ENCODE data around the gene PRX. TPM values are rescaled to one million over a fixed set of nuclear protein-coding genes. Genes with fewer than 3 reads are reported as not detected.
A peak's percentile ranks its signal among the peaks of the same experiment; 100 is the strongest.
"Not testable (repeated sequence)": the region's sequence is repeated elsewhere in the genome, so short reads cannot be mapped to it uniquely, and the experiment has no call there.

The PRX gene, protein sequence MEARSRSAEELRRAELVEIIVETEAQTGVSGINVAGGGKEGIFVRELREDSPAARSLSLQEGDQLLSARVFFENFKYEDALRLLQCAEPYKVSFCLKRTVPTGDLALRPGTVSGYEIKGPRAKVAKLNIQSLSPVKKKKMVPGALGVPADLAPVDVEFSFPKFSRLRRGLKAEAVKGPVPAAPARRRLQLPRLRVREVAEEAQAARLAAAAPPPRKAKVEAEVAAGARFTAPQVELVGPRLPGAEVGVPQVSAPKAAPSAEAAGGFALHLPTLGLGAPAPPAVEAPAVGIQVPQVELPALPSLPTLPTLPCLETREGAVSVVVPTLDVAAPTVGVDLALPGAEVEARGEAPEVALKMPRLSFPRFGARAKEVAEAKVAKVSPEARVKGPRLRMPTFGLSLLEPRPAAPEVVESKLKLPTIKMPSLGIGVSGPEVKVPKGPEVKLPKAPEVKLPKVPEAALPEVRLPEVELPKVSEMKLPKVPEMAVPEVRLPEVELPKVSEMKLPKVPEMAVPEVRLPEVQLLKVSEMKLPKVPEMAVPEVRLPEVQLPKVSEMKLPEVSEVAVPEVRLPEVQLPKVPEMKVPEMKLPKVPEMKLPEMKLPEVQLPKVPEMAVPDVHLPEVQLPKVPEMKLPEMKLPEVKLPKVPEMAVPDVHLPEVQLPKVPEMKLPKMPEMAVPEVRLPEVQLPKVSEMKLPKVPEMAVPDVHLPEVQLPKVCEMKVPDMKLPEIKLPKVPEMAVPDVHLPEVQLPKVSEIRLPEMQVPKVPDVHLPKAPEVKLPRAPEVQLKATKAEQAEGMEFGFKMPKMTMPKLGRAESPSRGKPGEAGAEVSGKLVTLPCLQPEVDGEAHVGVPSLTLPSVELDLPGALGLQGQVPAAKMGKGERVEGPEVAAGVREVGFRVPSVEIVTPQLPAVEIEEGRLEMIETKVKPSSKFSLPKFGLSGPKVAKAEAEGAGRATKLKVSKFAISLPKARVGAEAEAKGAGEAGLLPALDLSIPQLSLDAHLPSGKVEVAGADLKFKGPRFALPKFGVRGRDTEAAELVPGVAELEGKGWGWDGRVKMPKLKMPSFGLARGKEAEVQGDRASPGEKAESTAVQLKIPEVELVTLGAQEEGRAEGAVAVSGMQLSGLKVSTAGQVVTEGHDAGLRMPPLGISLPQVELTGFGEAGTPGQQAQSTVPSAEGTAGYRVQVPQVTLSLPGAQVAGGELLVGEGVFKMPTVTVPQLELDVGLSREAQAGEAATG (N-terminal part only)
- 10 to 100 TPM in 4 of 5 donors, 1 to 10 TPM in 1; 9.7 to 17.2 (median 11.0) TPM for polyA plus RNA-seq (ENCODE audit: insufficient read depth in 1 of 5, insufficient read length in 5 of 5, low replicate concordance in 1 of 5)
- long read RNA-seq, donor 1, full-length matches to known transcripts = 1 of 1 reads
- long read RNA-seq, donor 1, partial matches to known transcripts = 0 of 1 reads
- long read RNA-seq, donor 1, other reads (novel, unspliced or antisense) = 0 of 1 reads
- long read RNA-seq, donor 2 = 0 reads
- long read RNA-seq, donor 3, full-length matches to known transcripts = 1 of 1 reads
- long read RNA-seq, donor 3, partial matches to known transcripts = 0 of 1 reads
- long read RNA-seq, donor 3, other reads (novel, unspliced or antisense) = 0 of 1 reads
- long read RNA-seq, donor 4, full-length matches to known transcripts = 1 of 1 reads
- long read RNA-seq, donor 4, partial matches to known transcripts = 0 of 1 reads
- long read RNA-seq, donor 4, other reads (novel, unspliced or antisense) = 0 of 1 reads
- long read RNA-seq, donor 5, full-length matches to known transcripts = 3 of 3 reads
- long read RNA-seq, donor 5, partial matches to known transcripts = 0 of 3 reads
- long read RNA-seq, donor 5, other reads (novel, unspliced or antisense) = 0 of 3 reads
- long read RNA-seq, donor 6, full-length matches to known transcripts = 2 of 7 reads
- long read RNA-seq, donor 6, partial matches to known transcripts = 5 of 7 reads
- long read RNA-seq, donor 6, other reads (novel, unspliced or antisense) = 0 of 7 reads
- long read RNA-seq, donor 7 = 0 reads
- long read RNA-seq, donor 8, full-length matches to known transcripts = 4 of 4 reads
- long read RNA-seq, donor 8, partial matches to known transcripts = 0 of 4 reads
- long read RNA-seq, donor 8, other reads (novel, unspliced or antisense) = 0 of 4 reads

DNA sequence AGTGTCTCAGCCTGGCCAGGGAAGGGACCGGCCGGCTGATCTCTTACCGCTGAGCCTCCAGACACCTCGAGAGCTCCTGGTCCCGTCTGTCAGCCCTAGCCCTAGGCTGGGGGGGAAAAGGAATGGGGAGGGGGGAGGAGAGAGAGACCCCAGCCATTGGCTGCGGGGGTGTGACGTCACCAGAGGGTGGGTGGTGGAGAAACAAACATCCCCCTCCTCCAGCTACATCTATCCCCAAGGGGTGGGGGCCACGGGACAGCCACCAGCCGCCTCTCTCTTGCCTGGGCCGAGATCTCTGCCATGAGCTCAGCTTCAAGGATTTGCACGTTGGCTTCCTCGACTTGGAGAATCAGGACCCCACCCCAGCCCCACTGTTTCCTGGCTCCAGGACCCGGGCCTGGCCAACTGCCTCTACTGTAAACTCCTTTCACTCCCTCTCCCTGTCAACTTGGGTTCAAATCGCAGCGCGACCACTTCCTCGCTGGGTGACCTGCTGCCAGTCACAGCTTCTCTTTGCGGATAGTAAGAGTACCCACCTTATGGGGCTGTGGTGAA, at the start of gene PRX:
PRX (minus strand) TSS at position 88 of the 555 bp plus-strand sequence. CDS start 5,446 bp downstream, outside the sequence.
- peak in 1 of 2 donors; percentile 35 for DNase-seq

DNA sequence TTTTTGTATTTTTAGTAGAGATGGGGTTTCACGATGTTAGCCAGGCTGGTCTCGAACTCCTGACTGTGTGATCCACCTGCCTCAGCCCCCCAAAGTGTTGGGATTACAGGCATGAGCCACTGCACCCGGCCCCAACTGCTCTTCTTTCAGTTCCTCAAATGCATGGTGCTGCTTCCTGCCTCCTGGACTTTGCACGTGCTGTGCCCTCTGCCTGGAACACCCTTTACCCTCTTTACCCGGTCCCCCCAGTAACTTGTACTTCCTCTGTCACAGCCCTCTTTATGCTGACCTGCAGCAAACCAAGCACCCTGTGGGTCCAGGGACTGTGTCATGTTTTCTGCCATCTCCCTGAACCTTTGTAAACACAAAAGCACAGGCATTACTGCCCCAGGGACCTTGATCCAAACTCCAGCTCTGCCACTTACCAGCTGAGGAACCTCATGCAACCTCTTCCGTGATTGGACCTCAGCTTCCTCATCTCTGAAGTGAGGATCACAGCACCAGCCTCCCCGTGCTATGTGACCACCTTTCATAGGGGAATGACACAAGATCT, 48.6 kb upstream of the PRX start:
- DNase-seq = no peak

DNA sequence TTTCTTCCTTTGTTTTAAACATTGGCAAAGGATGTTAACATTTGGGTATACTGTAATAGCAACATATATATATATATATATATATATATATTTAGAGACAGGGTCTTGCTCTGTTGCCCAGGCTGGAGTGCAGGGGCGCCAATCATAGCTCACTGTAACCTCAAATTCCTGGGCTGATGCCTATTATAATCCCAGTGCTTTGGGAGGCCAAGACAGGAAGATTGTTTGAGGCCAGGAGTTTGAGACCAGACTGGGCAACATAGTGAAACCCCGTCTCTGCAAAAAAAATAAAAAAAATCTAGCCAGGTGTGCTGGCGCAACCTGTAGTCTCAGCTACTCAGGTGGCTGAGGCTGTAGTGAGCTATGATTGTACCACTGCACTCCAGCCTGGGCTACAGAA, 47.0 kb upstream of the PRX start:
- no peak for DNase-seq

DNA sequence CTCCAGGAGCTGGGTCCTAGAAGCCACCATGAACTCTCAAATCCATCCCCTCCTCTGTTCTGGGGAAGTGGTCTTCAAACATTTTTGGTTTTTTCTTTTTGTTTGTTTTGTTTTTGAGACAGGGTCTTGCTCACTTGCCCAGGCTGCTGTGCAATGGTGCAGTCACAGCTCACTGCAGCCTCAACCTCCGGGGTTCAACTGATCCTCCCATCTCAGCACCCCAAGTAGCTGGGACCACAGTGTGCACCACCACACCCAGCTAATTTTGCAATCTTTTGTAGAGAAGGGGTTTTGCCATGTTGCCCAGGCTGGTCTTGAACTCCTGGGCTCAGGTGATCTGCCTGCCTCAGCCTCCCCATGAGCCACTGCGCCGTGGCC, 45.4 kb upstream of the PRX start:
- DNase-seq = no peak

DNA sequence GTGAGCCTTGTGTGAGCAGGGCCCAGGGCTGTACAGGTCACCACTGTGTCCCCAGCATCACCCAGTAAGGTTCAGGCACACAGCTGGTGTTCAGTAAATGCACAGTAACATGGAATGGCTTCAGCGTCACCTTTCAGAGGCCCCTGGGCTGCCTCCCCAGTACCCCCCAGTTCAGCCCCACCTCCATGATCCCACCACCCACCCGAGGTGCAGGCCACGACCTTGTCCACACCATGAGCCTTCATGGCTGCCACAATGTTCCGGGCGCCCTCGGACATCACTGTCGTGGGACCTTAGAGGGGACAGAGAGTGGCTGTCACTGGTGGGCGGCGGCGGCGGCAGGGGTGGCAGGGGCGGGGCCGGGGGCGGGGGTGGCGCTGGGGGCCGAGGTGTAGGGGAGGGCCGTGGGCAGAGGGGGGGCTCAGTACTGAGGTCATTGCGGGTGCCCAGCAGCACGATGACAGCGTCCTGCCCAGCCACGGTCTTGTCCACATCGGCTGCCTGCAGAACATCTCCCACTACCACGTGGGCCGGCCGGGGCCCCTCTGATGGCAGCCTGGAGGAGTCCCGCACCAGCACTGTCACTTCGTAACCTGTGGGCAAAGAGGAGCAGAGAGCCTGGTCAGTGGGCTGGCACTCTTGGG, 44.9 kb upstream of the PRX start:
- no peak for DNase-seq

DNA sequence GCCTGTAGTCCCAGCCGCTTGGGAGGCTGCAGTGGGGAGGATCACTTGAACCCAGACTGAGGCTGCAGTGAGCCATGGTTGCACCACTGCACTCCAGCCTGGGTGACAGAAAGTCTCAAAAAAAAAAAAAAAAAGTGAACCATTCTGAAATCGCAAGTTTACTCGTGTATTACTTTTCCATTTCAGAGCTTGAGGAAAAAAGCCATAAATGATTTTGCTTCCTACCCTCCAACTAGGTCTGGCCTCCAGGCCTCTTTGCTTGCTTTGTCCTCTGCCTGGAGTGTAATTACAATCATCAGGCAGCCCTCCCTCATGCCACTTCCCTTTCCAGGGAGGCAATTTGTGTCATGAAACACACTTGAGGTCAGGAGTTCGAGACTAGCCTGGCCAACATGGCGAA, 43.9 kb upstream of the PRX start:
- no peak for DNase-seq

DNA sequence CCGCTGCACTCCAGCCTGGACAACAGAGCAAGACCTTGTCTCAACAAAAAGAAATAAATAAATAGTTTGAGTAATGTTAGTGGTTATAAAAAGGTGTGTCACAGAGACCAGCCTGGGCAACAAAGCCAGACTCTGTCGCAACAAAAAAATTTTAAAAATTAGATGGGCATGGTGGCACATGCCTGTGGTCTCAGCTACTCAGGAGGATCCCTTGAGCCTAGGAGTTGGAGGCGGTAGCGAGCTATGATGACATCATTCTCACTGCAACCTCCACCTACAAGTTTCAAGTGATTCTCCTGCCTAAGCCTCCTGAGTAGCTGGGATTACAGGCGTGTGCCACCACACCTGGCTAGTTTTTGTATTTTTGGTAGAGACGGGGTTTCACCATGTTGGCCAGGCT, 40.8 kb upstream of the PRX start:
- DNase-seq = not testable (repeated sequence)

DNA sequence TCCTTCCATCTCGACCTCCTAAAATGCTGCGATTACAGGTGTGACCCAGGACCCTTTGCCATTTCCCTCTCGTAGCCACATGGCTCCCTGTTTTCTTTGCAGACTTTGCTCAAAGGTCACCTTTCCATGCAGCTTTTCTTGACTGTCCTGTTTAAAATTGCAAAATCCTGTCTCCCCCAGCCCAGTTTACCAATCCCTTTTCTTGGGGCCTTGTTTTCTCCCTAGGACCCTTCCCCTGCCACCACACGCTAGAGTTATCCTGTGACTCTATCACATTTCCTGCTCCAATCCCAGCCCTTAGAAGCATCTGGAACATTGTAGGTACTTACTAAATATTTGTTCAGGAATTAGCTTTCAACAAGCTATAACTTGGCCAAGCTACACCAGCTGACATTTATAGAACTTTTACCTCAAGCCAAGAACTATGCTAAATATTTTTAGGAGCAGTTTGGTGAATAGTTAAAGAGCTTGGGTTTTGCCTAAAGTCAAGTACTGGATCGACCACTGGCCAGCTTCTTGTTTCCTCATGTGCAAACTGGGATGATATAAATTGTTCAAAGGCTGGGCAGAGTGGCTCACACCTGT, 40.1 kb upstream of the PRX start:
- no peak for DNase-seq

DNA sequence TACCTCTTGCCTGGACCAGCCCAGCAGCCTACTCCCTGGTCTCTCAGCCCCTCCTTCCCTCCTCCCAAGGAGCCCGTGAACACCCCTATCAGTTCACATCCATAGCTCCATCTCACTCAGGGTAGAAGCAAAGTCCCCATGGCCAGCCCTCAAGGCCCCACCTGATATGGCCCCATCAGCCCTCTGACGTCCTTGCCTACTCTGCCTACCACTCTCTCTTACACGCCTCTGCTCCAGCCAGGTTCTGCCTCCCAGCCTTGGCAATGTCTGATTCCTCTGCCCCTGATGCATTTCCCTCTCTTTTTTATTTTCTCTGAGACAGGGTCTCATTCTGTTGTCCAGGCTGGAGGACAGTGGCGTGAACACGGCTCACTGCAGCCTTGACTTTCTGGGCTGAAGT, 38.8 kb upstream of the PRX start:
- DNase-seq = no peak

DNA sequence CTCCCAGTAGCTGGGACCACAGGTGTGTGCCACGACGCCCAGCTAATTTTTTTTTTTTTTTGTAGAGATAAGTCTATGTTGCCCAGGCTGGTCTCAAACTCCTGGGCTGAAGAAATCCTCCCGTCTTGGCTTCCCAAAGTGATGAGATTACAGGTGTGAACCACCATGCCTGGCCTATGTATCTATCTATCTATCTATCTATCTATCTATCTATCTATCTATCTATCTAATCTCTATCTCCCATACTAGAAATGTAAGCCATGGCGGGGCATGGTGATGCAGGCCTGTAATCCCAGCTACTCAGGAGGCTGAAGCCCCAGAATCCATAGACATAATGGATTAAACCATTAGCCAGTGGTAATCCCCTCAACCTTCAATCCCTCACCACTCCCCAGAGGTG, 37.5 kb upstream of the PRX start:
- no peak for DNase-seq

DNA sequence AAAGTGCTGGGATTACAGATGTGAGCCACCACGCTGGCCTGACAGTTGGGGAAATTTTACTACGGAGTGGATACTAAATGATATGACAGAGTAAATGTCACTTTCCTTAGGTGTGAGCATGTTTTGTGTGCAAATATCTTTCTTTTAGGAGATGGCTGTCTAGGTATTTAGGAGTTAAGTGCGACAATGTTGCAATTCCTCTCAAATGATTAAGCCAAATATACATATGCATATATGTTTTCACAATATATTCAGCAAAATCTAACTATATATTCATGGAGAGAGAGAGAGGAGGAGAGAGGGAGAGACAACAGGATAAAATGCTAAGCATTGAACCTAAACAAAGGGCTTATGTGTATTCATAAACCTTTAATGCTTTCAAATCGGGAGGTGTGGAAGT, 36.3 kb upstream of the PRX start:
- DNase-seq = no peak

DNA sequence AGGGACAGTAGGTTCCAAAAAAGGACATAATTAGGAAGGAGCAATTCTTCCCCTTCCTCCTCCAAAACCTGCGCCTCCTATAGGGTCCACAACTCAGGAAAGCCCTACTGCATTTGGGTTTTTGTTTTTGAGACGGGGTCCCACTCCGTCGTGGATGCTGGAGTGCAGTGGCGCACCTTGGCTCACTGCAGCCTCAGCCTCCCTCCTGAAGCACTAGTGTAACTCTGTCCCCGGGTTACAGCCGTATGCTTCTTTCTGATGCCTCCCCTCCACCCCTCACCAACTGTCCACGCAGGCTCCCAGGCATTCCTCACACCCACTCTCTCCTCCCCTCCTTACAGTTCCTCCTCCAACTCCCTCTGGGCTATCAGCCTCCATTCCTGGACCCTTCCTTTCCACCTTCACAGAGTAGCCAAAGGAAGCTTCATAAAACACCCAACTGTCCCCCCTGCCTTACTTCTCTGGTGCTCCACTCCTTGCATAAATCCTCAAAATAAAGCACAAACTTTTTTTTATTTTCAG, 33.1 kb upstream of the PRX start:
- DNase-seq = no peak

DNA sequence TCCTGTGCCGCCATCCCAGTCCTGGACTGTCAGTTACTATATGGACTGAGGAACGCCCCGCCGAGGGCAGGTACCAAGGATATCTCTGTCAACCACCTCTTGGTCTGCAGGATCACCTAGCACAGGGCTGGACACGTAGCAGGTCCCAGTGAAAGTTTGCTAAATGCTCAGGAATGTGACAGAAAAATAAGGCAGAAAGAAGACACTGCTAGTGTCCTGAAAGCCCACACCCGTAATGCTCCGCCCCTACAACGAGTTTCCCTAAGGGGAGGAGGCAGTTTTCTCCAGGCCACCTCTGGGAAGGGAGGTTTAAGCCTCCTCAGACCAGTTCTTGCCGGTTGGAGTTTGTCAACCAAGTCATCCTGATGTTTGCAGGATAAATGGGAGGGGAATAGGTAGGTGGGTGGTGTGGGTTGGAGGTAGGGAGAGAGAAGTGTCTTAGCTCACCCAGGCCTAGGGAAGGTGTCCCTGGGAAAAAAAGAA, 32.6 kb upstream of the PRX start:
- DNase-seq = no peak

DNA sequence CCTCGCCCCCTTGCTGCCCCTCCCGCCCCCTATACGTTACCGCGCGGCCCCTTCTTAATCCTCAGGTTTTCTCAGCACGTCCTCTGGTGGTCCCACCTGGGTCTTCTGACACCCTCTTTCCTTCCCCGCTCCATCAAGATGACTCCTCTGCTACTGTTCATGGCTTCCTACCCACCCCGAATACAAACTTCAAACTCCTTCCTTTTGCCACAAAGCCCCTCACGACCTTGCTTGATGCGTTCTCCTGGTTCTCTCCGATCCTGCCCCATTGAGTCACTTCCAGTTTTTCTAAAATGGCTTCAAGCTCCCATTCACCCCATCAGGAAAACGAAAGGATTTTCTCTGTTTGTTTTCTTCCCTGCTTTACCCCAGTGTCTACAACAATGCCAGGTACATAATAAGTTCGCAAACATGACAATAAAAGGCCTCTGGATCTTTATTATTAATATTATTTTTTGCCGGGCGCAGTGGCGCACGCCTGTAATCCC, 31.7 kb upstream of the PRX start:
- no peak for DNase-seq

DNA sequence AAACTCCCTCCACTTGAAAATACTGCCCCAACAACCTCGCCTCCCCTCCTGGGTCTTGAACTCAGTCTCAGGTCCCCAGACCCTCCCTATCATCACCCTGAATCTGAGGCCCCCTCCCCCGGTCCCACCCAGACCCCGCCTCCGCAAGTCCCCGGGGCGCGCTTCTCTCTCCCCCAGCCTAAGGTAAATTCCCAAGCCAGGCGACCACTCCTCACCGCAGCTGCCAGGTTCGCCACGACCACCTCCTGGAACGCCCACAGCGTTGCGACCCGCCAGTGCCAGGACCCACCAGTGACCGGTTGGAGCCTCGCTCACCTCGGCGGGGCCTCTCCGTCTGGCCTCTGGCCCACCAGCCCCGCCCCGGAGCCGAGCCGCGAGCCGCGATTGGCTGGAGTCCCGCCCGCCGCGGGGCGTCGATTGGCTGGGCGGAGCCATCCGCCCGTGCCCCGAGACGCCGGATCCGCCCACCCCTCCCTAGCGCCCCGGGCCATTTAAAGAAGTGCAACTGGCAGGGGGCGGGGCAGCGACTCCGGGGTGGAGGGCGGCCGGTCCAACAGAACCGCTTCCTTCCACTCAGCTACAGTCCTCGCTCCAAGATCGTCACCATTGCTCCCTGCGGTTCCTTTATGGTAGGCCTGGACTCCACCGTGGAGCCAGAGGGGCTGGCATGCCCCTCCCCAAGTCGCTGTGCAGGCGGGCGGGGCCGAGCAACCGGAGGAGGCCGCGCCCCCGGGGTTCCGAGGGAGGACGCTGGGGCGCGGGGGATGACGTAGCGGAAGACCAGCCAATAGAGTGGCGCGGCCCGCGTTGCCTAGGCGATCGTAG, 31.0 kb upstream of the PRX start, which contains the start of gene SERTAD3:
SERTAD3 (minus strand) TSS at position 336 of the 825 bp plus-strand sequence. CDS start 2,255 bp downstream, outside the sequence.
- peak; percentile 98 to 99 for DNase-seq

DNA sequence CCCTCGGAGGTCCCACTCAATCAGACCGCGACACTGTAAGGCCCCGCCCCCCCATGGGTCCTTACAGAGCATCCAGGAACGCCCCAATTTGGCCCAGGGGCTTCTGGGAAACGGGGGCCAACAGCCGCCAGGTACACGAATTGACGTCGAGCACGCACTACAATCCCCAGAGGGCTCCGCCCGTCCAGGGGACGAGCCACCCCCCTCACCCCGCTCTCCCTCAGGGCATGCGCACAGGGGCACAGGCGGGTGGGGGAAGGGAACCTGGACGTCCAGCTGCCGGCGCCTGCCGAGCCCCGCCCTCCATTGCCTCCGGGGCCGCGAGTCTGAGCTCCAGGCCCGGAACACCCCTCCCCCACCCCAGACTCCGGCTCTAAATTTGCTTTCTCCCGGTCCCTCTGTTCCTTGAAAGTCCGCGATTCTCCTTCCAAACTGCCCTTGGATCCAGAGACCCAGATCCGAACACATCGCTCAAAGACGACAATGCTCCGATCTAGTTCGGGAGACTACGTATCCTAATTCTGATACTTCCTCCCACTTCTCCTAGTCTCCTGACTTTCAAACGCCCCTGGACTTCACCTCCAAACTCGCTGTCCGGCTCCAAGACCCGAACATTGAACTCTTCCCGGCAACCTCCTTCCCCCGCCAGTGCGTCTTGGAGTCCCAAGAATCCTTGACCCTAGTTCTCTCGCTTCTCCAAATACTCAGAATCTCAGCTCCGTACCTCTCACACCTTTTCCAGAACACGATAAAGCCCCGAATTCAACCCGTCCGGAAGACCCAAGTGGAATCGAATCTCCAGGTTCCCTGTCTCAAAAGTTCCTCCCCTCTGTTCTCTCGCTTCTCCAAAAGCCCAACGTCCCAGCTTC, 30.2 kb upstream of the PRX start:
- peak; percentile 99 to 100 for DNase-seq

Data from right lung (tissue), 10 donors.